Measurements from ENCODE around the gene BEGAIN.

DNA sequence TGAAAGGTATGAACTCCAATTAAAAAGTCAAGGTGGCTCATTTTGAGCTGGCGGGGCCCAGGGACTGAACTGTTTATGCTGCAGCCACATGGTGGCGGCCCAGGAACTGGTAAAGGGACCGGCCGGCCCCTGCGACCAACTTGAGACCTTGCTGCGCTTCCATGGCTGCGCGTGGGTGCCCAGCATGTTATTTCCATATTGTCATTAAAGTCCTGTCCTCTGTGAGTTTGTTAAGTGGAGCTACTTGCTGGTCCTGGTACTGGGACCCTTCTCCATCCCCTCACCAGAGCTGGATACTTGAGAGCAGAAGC lies 62.3 kb downstream of the BEGAIN start:
- TF ChIP-seq, protein P1, sequence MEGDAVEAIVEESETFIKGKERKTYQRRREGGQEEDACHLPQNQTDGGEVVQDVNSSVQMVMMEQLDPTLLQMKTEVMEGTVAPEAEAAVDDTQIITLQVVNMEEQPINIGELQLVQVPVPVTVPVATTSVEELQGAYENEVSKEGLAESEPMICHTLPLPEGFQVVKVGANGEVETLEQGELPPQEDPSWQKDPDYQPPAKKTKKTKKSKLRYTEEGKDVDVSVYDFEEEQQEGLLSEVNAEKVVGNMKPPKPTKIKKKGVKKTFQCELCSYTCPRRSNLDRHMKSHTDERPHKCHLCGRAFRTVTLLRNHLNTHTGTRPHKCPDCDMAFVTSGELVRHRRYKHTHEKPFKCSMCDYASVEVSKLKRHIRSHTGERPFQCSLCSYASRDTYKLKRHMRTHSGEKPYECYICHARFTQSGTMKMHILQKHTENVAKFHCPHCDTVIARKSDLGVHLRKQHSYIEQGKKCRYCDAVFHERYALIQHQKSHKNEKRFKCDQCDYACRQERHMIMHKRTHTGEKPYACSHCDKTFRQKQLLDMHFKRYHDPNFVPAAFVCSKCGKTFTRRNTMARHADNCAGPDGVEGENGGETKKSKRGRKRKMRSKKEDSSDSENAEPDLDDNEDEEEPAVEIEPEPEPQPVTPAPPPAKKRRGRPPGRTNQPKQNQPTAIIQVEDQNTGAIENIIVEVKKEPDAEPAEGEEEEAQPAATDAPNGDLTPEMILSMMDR (IDR thresholded peaks at IDR 0.05; ENCODE audit: low read depth, low read length, poor library complexity, severe bottlenecking), result peak; percentile 43
- no peak for TF ChIP-seq EZH2phosphoT487 (IDR thresholded peaks at IDR 0.05; ENCODE audit: borderline replicate concordance, low read length)

All from DOHH2 (cell line).